Measurements from ENCODE around the gene GABBR1. TPM values are rescaled to one million over a fixed set of nuclear protein-coding genes. Genes with fewer than 3 reads are reported as not detected.

GABBR1 gene
- 10 to 100 TPM; 15.0 to 49.5 (median 20.6) TPM for total RNA-seq

DNA sequence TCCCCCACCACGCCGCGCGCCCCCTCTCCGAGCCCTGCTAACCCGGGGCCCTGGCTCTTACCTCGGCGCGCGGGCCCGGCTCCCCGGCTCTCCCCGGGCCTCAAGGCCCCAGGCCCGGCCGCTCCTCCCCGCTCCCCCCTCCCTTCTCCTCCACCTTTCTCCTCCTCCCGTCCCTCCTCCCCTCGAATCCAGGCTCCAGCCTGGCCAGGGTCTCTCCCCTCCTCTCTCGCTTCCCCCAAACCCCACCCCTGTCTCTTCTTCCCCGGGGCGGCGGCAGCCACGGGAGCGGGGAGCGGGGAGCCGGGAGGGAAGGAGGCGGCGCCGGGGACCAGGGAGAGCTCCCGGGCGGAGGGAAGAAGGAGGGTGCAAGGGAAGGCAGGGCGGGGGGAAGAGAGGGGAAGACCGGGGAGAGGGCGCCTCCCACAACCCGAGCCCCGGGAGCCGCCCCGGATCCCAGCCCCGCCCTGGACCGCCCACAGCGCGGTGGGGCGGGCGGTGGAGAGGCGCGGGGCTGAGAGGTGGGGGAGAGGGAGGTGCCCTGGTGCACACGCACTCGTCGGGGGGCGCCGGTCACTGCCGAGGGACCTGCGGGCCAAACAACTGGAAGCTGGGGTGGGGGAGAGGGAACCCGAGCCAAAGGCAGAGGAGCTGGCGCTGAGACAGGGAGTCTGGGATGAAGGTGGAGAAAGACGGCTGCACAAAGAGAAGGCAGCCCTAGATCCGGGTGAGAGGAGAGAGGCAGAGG lies at the start of gene GABBR1:
TSS of gene GABBR1 (minus strand) at position 395 of the 745 bp plus-strand sequence. CDS start 798 bp downstream, outside the sequence.
- H3K4me3 ChIP-seq (ENCODE audit: low read depth, poor library complexity, severe bottlenecking) = peak within 1 kb of the TSS; percentile 70
- DNase-seq (ENCODE audit: low spot score in 2 of 2) = peak; percentile 84 to 97
- WGBS, 2 donors = 0 to 2% methylated on average over 44 to 53 of the region's 57 CpGs
- intact Hi-C loops (cut with DNase I; ENCODE audit: low total_unique reads) = no loop called here
- TF ChIP-seq, protein P1, sequence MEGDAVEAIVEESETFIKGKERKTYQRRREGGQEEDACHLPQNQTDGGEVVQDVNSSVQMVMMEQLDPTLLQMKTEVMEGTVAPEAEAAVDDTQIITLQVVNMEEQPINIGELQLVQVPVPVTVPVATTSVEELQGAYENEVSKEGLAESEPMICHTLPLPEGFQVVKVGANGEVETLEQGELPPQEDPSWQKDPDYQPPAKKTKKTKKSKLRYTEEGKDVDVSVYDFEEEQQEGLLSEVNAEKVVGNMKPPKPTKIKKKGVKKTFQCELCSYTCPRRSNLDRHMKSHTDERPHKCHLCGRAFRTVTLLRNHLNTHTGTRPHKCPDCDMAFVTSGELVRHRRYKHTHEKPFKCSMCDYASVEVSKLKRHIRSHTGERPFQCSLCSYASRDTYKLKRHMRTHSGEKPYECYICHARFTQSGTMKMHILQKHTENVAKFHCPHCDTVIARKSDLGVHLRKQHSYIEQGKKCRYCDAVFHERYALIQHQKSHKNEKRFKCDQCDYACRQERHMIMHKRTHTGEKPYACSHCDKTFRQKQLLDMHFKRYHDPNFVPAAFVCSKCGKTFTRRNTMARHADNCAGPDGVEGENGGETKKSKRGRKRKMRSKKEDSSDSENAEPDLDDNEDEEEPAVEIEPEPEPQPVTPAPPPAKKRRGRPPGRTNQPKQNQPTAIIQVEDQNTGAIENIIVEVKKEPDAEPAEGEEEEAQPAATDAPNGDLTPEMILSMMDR (IDR thresholded peaks at IDR 0.05) = no peak
- TF ChIP-seq POLR2A (IDR thresholded peaks at IDR 0.05) = no peak

DNA sequence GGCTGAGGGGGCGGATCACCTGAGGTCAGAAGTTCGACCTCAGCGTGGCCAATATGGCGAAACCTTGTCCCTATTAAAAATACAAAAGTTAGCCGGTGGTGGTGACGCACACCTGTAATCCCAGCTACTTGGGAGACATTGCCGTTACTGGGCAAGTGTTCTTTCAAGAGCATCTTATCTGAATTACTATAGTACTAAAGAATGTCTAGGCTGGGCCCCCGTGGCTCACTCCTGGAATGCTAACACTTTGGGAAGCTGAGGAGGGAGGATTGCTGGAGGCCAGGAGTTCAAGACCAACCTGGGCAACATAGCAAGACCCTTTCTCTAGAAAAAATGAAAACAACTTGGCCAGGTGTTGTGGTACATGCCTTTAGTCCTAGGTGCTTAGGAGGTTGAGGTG lies 48.8 kb upstream of the GABBR1 start:
- TF ChIP-seq, protein P1 (IDR thresholded peaks at IDR 0.05) = no peak
- no peak for TF ChIP-seq POLR2A (IDR thresholded peaks at IDR 0.05)
- H3K4me3 ChIP-seq (ENCODE audit: low read depth, poor library complexity, severe bottlenecking) = no peak overlapping the region
- no peak for DNase-seq (ENCODE audit: low spot score in 2 of 2)
- intact Hi-C loops (cut with DNase I; ENCODE audit: low total_unique reads) = no loop called here
- 86 to 89% methylated on average over 8 of the region's 8 CpGs for WGBS, 2 donors

DNA sequence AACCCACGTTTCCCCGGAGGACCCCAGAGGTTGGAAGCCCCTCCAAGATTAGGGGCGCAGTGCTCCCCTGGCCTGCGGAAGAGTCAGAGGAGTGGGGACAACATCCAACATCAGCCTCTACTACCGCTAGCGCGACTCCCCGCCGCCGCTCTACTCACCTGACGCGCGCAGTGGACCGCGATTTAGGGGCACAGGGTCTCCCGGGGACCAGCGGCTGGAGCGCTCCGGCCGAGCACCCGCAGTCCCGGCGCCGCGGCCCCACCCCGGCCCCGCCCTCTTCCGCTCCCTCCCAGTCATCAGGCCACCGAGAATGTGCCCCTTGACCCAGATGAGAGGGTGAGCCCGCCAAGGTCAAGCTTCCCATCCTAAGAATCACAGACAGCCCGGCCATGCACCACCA lies 47.9 kb upstream of the GABBR1 start, which contains the start of gene ZFP57:
TSS of gene ZFP57 (minus strand) at position 249 of the 400 bp plus-strand sequence. CDS start 4,149 bp downstream, outside the sequence.
- WGBS, 2 donors = 66 to 93% methylated on average over 31 of the region's 31 CpGs
- no peak for DNase-seq (ENCODE audit: low spot score in 2 of 2)
- TF ChIP-seq, protein P1 (IDR thresholded peaks at IDR 0.05) = no peak
- TF ChIP-seq POLR2A (IDR thresholded peaks at IDR 0.05) = no peak
- intact Hi-C loops (cut with DNase I; ENCODE audit: low total_unique reads) = no loop called here
- no peak within 1 kb of the TSS for H3K4me3 ChIP-seq (ENCODE audit: low read depth, poor library complexity, severe bottlenecking)

DNA sequence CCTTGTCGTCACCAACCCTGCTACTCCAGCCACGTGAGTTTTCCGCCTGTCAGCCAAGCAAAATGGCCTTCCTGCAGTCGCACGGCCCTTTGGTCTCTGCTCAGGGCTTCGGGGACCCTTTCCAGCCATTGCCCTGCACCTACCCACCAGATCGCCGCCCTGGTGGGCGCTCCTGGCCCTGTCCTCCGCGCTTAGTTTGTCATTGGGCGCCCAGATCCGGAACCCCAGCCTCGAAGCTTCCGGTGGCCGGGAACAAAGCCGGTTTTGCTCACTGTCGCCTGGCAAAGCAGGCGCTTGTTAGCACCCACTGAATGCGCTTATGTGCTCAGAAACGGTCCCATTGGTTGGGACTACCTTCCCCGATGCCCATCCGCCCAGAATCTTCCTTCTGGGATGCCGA lies 47.4 kb upstream of the GABBR1 start:
- no peak overlapping the region for H3K4me3 ChIP-seq (ENCODE audit: low read depth, poor library complexity, severe bottlenecking)
- no peak for DNase-seq (ENCODE audit: low spot score in 2 of 2)
- intact Hi-C loops (cut with DNase I; ENCODE audit: low total_unique reads) = no loop called here
- 87 to 91% methylated on average over 24 of the region's 24 CpGs for WGBS, 2 donors
- TF ChIP-seq, protein P1 (IDR thresholded peaks at IDR 0.05) = no peak
- no peak for TF ChIP-seq POLR2A (IDR thresholded peaks at IDR 0.05)

DNA sequence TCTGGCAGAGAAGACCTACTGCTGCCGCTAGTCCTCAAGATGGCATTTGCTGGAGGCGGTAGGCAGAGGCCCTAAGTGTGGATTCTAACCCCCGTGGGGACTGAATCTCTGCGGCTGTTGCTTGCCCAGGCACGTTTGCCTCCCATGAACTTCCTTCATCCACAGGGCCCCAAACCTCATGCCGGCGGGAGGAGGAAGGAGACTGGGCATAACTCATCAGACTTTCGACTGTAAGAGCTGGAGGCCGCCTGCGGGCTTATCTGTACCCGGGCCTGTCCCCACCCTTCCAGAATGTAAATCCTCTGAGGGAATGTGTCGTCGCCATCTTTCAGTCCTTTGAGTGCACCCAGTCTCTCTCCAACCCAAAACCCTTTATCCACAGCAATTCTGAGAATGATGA lies 47.0 kb upstream of the GABBR1 start:
- 49 to 54% methylated on average over 13 of the region's 13 CpGs for WGBS, 2 donors
- no peak overlapping the region for H3K4me3 ChIP-seq (ENCODE audit: low read depth, poor library complexity, severe bottlenecking)
- intact Hi-C loops (cut with DNase I; ENCODE audit: low total_unique reads) = no loop called here
- no peak for DNase-seq (ENCODE audit: low spot score in 2 of 2)
- TF ChIP-seq, protein P1 (IDR thresholded peaks at IDR 0.05) = no peak
- no peak for TF ChIP-seq POLR2A (IDR thresholded peaks at IDR 0.05)
